OCI-LY7 (cell line): ENCODE data around the gene RAB31.

ENCODE experiments used
- CTCF ChIP-seq: fragments of 200-600 bp; sonication (generic); conservative IDR thresholded peaks from 2 replicates; pipeline ENCODE4 v1.5.1; 2014; ENCODE audit warnings: mild to moderate bottlenecking, antibody characterized with exemption, low read length, moderate library complexity, mixed read lengths
- EZH2phosphoT487 ChIP-seq: fragments of 200-600 bp; sonication (generic); IDR thresholded peaks from 2 replicates; pipeline ENCODE4 v1.6.1; 2018; ENCODE audit warnings: low read depth, borderline replicate concordance, mild to moderate bottlenecking, mixed run types, antibody characterized with exemption, low read length, moderate library complexity, mixed read lengths

GRCh38 chr18:9684881-9685614 lies 23.1 kb upstream of the RAB31 start:
- TF ChIP-seq CTCF (no peak), EZH2phosphoT487 (no peak)
